SIG-M5 treated with dmso at 0.1 percent for 504 hours (cell line): ENCODE results near the gene ELP1.
A peak's percentile ranks its signal among the peaks of the same experiment; 100 is the strongest.
"Not testable (repeated sequence)": the region's sequence is repeated elsewhere in the genome, so short reads cannot be mapped to it uniquely, and the experiment has no call there.

Experiments
- DNase-seq: peaks from one replicate; lab custom pipeline; 2025; ENCODE audit not compliant: unreplicated experiment; lab: John Stamatoyannopoulos, UW

ELP1 gene, protein sequence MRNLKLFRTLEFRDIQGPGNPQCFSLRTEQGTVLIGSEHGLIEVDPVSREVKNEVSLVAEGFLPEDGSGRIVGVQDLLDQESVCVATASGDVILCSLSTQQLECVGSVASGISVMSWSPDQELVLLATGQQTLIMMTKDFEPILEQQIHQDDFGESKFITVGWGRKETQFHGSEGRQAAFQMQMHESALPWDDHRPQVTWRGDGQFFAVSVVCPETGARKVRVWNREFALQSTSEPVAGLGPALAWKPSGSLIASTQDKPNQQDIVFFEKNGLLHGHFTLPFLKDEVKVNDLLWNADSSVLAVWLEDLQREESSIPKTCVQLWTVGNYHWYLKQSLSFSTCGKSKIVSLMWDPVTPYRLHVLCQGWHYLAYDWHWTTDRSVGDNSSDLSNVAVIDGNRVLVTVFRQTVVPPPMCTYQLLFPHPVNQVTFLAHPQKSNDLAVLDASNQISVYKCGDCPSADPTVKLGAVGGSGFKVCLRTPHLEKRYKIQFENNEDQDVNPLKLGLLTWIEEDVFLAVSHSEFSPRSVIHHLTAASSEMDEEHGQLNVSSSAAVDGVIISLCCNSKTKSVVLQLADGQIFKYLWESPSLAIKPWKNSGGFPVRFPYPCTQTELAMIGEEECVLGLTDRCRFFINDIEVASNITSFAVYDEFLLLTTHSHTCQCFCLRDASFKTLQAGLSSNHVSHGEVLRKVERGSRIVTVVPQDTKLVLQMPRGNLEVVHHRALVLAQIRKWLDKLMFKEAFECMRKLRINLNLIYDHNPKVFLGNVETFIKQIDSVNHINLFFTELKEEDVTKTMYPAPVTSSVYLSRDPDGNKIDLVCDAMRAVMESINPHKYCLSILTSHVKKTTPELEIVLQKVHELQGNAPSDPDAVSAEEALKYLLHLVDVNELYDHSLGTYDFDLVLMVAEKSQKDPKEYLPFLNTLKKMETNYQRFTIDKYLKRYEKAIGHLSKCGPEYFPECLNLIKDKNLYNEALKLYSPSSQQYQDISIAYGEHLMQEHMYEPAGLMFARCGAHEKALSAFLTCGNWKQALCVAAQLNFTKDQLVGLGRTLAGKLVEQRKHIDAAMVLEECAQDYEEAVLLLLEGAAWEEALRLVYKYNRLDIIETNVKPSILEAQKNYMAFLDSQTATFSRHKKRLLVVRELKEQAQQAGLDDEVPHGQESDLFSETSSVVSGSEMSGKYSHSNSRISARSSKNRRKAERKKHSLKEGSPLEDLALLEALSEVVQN (N-terminal part only)

DNA sequence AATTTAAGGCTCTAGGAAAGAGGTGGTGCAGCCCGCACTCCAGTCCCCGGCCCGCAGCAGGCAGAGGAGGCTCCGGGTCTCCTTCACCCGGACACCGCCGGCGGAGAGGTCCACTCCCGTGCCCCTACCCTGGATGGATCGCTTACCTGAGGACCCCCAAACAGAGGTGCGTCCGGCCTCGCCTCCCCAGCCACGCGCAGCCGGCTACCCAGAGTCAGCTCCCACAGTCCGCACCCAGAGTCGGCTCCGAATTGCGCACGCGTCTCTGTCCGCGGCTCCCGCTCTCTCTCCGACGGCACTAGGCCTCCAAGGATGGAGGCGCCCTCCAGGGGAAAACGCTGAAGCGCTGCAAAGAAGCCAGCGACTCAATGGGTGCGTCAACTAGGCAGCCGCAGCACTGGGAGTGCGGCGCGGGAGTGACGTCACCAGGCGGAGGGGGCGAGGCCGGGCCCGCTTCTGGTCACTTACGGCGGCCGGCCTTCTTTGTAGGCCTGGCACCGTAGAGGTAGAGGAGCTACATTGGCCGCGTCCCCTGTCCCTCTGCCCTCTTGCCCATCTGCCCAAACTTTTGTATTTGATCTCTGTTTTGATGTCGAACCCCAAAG, at the start of gene ELP1:
Gene ELP1 (minus strand): TSS at position 407 of the 605 bp plus-strand sequence. CDS start 2,978 bp downstream, outside the sequence.
- DNase-seq: peak; percentile 88

DNA sequence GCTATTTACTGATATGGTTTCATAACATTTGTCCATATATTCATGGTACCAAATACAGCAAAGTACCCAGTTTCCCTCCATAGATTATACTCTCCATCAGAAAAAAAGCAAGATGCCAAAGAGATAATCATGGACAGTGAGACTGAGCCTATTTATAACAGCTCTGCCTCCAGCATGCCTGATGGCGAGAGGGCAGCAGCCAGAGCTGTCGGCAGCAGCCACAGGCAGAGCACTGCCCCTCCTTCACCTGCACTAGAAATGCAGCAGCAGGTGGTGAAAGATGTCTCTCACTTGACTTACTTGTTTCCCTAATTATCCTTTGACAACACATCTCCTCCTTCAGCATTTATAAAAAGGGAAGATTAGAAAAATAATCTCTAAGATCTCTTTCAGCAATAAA, 47.0 kb upstream of the ELP1 start:
- no peak for DNase-seq

GRCh38 chr9:108978205-108978604, 44.3 kb upstream of the ELP1 start:
- no peak for DNase-seq

GRCh38 chr9:108973895-108974294, 40.0 kb upstream of the ELP1 start:
- DNase-seq: no peak

- no peak for DNase-seq
Measured at GRCh38 chr9:108972626-108973209, 38.8 kb upstream of the ELP1 start.

DNA sequence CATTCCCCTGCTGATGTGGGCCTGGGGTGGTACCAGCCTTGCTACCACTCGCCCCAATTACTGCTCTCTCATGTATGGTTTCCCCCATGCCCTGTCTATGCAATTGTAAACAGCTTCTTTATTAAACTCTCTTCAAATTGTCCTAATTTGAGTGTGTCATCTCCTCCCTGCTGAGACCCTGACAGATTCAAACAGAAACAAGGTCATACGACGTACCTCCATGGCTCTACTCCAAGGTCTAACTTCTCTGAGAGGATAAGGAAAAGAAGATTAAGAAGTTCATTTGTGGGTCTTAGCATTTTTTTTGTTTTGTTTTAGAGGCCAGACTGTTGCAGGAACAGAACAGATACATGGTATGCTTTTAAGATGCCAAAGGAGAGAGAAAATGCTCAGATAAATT, 38.3 kb upstream of the ELP1 start:
- DNase-seq: no peak

GRCh38 chr9:108971392-108971791, 37.5 kb upstream of the ELP1 start:
- not testable (repeated sequence) for DNase-seq

GRCh38 chr9:108967916-108968315, 34.0 kb upstream of the ELP1 start:
- DNase-seq: no peak

DNA sequence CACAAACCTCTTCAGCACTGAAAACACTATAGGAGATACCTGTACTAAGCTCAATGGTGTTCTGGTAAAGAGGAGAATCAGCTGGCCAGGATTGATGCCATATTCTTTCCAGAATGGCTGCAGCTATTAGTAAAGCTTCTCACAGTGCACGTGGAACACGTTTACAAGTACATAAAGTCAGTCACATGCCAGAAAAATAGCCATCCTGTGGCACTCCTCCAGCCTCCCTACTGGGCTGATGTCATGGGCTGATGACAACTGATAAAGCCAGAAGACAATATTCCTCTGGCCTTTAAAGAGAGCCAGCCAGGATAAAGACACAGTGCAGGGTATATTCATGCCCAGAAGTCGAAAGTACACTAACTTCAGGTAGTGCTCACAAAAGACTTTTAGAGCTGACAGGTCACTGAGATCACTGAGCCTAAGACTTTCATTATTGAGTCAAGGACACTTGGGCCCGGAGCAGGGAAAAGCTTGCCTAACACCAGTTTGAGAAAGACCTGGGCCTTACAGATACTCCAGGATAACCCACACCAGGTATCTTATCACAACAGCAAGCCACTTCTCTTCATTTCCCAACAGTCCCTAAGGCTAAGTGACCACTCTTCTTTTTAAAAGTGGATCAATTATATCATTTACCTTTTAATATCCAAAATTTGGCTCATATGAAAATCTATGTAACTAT, 29.7 kb upstream of the ELP1 start:
- no peak for DNase-seq

DNA sequence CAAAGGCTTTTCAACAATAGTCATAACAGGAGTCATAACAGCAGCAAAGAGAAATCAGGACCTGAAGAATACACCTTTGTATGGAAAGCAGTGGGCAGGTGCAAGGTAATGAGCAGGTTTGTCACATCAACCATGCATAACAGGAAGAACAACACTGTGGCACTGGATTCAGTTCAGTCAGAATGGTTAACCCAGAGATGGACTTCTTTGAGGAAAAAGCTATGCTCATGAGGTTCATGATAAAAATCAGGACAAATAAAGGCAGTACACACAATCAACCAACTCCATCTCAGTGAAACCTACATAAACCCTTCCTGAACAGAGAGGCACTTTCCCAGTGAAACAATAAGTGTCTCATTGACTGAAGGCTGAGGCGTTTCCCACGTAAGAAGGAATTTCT, 27.2 kb upstream of the ELP1 start:
- peak; percentile 11 for DNase-seq

GRCh38 chr9:108960331-108960730, 26.4 kb upstream of the ELP1 start:
- DNase-seq: no peak

GRCh38 chr9:108956631-108957026, 22.7 kb upstream of the ELP1 start:
- DNase-seq: no peak

GRCh38 chr9:108956022-108956630, 22.2 kb upstream of the ELP1 start:
- no peak for DNase-seq

- DNase-seq: peak; percentile 52
Measured at GRCh38 chr9:108953983-108954574, 20.2 kb upstream of the ELP1 start.

DNA sequence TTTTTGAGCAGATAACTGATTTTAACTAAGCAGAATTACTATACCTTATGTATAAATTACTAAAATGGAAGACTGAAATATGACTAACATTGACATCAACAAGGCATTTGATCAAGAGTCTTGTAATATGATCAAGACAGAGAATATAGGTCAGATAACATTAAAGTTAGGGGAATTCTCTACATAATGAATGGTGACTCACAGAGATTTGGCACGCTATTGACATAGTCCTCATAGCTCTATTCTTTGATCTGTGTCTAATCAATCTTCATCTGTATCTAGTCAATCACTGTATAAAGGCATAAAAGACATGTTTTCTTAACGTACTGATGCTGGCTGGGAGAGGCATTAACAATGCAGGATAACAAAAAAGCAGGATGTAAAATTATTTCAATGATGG, 17.7 kb upstream of the ELP1 start:
- no peak for DNase-seq

GRCh38 chr9:108950168-108950567, 16.2 kb upstream of the ELP1 start:
- no peak for DNase-seq

GRCh38 chr9:108939975-108940374, 6.1 kb upstream of the ELP1 start:
- DNase-seq: no peak

- DNase-seq: no peak
Measured at GRCh38 chr9:108937561-108938305, 3.8 kb upstream of the ELP1 start.
